G401.6 (cell line): ENCODE measurements around the gene DMXL2.
"Not testable (repeated sequence)": the region's sequence is repeated elsewhere in the genome, so short reads cannot be mapped to it uniquely, and the experiment has no call there.

Source experiments
- FAIRE-seq: peaks from 2 replicates; lab custom pipeline; 2012; peaks lifted over from hg19 to GRCh38; lab: Jason Lieb, UNC

The DMXL2 gene

GRCh38 chr15:51622604-51623370 lies at the start of gene DMXL2:
Gene DMXL2 (minus strand): TSS chr15:51622771. CDS start chr15:51622545, 226 bp downstream.
- no peak for FAIRE-seq

- FAIRE-seq = no peak
These were observed 49.6 kb upstream of the DMXL2 start for GRCh38 chr15:51672155-51672687.

GRCh38 chr15:51669381-51669780 lies 46.8 kb upstream of the DMXL2 start:
- FAIRE-seq = no peak

- FAIRE-seq = no peak
These were observed 45.9 kb upstream of the DMXL2 start for GRCh38 chr15:51668446-51668845.

GRCh38 chr15:51667478-51667877 lies 44.9 kb upstream of the DMXL2 start:
- FAIRE-seq = no peak

GRCh38 chr15:51661072-51661471 lies 38.5 kb upstream of the DMXL2 start:
- no peak for FAIRE-seq

- no peak for FAIRE-seq
These were observed 36.1 kb upstream of the DMXL2 start for GRCh38 chr15:51658664-51659063.

GRCh38 chr15:51655401-51656057 lies 33.0 kb upstream of the DMXL2 start:
- not testable (repeated sequence) for FAIRE-seq

GRCh38 chr15:51652084-51652668 lies 29.6 kb upstream of the DMXL2 start:
- no peak for FAIRE-seq

- FAIRE-seq = peak; percentile 94
These were observed 27.3 kb upstream of the DMXL2 start for GRCh38 chr15:51649659-51650521.

- not testable (repeated sequence) for FAIRE-seq
These were observed 26.1 kb upstream of the DMXL2 start for GRCh38 chr15:51648643-51649042.

- FAIRE-seq = not testable (repeated sequence)
These were observed 25.5 kb upstream of the DMXL2 start for GRCh38 chr15:51648101-51648500.

- FAIRE-seq = no peak
These were observed 24.6 kb upstream of the DMXL2 start for GRCh38 chr15:51647128-51647562.

- FAIRE-seq = no peak
These were observed 20.1 kb upstream of the DMXL2 start for GRCh38 chr15:51642696-51643095.

- no peak for FAIRE-seq
These were observed 19.0 kb upstream of the DMXL2 start for GRCh38 chr15:51641490-51642130.

GRCh38 chr15:51634591-51635198 lies 12.1 kb upstream of the DMXL2 start:
- FAIRE-seq = no peak

GRCh38 chr15:51629612-51630011 lies 7.0 kb upstream of the DMXL2 start:
- FAIRE-seq = no peak

GRCh38 chr15:51625236-51625635 lies 2.7 kb upstream of the DMXL2 start:
- no peak for FAIRE-seq

GRCh38 chr15:51624022-51624421 lies 1.5 kb upstream of the DMXL2 start:
- no peak for FAIRE-seq

- no peak for FAIRE-seq
These were observed 891 bp upstream of the DMXL2 start for GRCh38 chr15:51623386-51623938.
